HG02943 (cell line): ENCODE results near the gene ESF1.

Experiments used
- ATAC-seq: cut with Tn5 transposase; IDR thresholded peaks from one replicate; pipeline ENCODE4 v1.9.1; 2021; ENCODE audit warnings: mild to moderate bottlenecking, low read depth, moderate library complexity; ENCODE audit not compliant: unreplicated experiment

ESF1 gene

GRCh38 chr20:13684566-13685222, 100.0 kb downstream of the ESF1 start:
- peak; percentile 51 for ATAC-seq

GRCh38 chr20:13683833-13684232, 100.9 kb downstream of the ESF1 start:
- no peak for ATAC-seq

DNA sequence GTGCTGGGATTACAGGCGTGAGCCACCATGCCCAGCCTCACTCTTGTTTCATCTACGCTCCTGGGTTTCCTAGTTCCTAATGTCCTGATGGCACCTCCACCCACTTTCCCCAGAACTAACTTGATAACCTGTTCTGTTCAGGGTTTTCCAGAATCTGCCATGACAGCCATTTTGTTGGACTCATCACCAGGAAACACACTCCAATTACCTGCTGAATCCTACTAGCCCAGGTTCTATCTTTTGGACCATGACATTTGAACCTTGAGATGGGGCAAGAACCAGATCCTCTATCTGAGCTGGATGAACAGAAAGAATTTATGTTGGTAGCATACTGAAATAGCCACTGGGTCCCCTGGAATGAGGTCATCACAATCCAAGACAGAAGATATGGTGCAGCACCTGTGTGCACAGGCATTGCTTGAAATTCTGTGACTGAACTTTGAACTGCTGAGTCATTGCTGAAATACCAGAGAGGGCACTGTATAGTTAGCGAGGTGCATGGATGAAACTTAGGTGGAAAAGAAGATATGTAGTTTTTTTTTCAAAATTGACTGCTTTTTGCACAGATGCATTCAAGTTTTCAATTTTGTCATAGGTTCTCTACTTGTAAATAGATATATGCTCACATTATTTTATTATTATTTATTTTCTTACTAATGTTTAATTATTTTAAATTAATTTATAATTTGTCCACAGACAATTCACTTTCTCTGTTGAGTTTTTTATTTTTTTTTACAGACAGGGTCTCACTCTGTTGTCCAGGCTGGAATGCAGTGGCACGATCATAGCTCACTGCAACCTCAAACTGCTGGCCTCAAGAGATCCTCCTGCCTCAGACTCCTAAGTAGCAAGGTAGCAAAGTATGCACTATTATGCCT, 103.2 kb downstream of the ESF1 start:
- peak; percentile 94 for ATAC-seq

DNA sequence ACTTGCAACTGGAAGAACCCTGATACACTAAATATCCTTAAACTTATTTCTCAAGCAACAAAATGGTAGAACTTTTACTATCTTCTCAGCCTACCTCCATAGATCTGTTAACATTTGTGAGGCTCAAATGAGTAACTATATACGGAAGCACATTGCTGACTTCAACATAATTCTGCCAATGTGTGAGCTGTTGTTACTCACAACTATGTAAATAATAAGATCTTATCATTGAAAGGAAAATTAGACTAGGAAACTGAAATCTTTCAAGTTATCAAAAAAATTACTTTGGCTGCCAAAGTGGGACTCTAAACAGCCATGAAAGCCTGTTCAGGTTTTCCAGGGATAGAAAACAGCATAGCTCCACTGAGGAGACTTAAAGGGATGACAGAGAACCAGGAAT, 105.8 kb downstream of the ESF1 start:
- no peak for ATAC-seq

DNA sequence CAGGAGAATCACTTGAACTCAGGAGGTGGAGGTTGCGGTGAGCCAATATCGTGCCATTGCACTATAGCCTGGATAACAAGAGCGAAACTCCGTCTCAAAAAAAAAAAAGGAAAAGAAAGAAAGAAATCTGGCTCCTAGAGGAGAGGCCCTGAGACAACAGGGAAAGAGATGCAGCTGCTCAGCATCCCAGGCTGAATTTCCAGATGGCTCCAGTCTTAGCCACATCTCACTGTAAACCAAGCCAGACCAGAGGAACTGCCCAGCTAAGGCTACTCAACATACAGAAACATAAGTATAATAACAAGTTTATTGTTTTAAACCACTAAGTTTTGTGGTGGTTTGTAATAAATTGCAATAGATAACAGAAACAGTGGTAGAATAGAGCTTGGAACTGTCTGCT, 107.5 kb downstream of the ESF1 start:
- no peak for ATAC-seq

- ATAC-seq = no peak
Measured at GRCh38 chr20:13676682-13677081, 108.0 kb downstream of the ESF1 start.

DNA sequence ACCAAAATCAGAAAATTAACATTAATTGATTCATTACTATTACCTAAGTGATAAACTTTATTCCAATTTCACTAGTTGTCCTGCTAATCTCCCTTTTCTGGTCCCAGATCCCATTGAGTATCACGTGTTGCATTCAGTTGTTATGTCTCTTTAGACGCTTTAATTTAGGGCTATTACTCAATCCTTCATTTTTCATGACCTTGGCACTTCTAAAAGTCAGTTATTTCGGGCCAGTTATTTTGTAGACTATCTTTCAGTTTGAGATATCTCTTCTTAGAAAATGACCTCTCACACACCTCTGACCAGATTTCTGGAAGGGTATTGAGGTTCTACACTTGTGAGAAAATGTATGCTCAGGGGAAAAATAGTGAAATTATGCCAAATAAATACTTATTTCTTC, 112.0 kb downstream of the ESF1 start:
- no peak for ATAC-seq

DNA sequence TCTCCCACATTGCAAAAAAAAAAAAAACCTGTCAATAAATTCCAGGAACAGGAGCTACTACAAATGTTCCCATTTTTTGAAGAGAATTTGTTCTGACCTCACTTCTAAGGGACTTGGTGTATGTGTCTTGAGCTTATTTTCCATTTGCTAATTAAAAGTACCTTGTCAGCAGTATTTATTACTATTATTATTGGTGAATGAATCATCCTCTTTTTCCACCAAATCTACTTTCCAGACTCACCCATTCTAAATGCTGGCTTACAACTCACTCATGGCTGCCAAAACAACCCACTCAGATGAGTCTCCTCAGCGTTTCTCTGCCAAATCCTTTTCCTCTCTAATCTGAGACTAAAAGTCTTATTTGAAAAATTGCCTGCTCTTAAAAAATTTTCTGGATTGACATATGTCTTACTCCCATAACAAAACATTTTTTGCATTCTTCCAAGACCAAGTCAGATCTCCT, 112.8 kb downstream of the ESF1 start:
- no peak for ATAC-seq

- no peak for ATAC-seq
Measured at GRCh38 chr20:13671512-13671911, 113.2 kb downstream of the ESF1 start.

DNA sequence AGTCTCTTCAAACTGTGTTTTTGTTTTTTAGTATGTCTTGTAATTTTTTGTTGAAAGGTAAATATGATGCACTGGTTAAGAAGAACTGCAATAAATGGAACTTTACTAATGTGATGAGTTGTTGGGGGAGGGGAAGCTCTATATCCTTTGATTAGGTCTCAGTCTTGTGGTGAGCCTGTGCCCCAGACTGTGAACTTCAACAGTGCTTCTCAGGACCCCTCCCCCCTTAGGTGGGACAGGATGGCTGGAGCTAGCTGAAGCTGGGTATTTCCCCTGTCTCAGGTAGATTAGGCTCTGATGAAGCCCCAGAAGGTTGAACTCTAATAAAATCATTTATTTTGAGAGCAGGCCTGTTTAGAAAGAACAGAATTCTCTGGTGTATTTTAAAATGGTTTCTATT, 114.6 kb downstream of the ESF1 start:
- ATAC-seq = no peak

DNA sequence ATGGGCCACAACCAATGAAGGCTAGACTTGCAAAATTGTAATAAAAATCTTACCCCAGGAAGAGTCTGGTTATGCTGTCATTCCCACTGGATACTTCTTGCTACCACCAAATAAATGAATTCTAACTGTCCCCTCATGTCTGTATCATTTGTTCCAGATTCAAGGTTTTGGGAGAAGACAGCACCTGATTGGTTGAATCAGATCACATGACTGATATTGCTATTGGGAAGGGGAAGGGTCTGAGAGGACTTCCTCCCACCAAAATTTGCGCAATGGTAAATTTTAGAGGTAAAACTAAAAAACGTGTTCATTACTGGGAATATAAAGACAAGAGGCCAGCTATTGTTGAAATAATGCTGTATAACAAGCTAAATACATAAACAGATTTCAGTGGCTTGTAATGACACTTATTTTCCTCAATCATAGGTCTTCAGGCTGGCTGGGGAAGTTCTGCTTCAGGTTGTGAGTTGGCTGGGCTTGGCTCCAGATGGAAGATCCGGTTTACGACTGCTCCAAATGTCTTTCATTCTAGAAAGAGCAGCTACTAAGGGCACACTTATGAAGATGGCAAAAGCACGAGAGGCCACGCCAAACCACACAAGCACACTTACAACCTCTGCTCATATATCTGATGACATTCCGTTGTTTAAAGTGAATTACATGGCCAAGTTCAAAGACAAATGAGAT, 118.9 kb downstream of the ESF1 start:
- ATAC-seq = no peak
